ENCODE measurements around the gene DCX. TPM values are rescaled to one million over a fixed set of nuclear protein-coding genes. Genes with fewer than 3 reads are reported as not detected.

DCX gene
- total RNA-seq, 1 donor from 2014 or later, result 614 TPM

DNA sequence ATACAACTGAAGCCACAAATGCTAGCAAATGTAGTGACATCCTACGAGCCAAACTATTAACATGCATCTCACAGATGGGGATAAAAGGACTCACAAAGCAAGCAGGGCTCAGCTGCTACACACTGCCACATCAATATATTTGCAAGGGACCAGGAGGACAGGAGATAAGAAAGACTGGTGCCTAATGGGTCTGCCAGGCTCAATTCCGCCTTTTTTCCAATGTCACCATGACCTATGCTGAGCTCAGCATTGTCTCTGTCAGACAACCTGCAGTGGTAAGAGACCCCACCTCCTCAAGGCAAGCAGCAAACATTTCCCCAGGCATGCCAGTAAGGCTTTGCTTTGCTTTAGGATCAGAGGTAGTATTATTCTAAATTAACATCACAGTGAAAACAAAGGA, 435 bp downstream of the DCX start:
- Mint-ChIP-seq H3K36me3 (ENCODE audit: unreplicated experiment) (peaks cover 11% of the 10 kb centered on the region), H3K4me3 (ENCODE audit: unreplicated experiment) (peak overlapping the region; percentile 99), H3K27ac (ENCODE audit: unreplicated experiment) (peak overlapping the region; percentile 100), H3K9me3 (ENCODE audit: unreplicated experiment) (peaks cover 20% of the 10 kb centered on the region), H3K27me3 (ENCODE audit: unreplicated experiment) (peaks cover 20% of the 10 kb centered on the region), H3K4me1 (ENCODE audit: low read depth, unreplicated experiment) (peaks cover 15% of the 10 kb centered on the region)
- peak; percentile 32 for DNase-seq
- TF ChIP-seq, protein P1, sequence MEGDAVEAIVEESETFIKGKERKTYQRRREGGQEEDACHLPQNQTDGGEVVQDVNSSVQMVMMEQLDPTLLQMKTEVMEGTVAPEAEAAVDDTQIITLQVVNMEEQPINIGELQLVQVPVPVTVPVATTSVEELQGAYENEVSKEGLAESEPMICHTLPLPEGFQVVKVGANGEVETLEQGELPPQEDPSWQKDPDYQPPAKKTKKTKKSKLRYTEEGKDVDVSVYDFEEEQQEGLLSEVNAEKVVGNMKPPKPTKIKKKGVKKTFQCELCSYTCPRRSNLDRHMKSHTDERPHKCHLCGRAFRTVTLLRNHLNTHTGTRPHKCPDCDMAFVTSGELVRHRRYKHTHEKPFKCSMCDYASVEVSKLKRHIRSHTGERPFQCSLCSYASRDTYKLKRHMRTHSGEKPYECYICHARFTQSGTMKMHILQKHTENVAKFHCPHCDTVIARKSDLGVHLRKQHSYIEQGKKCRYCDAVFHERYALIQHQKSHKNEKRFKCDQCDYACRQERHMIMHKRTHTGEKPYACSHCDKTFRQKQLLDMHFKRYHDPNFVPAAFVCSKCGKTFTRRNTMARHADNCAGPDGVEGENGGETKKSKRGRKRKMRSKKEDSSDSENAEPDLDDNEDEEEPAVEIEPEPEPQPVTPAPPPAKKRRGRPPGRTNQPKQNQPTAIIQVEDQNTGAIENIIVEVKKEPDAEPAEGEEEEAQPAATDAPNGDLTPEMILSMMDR (IDR thresholded peaks at IDR 0.05; ENCODE audit: partially characterized antibody, unreplicated experiment), result no peak

DNA sequence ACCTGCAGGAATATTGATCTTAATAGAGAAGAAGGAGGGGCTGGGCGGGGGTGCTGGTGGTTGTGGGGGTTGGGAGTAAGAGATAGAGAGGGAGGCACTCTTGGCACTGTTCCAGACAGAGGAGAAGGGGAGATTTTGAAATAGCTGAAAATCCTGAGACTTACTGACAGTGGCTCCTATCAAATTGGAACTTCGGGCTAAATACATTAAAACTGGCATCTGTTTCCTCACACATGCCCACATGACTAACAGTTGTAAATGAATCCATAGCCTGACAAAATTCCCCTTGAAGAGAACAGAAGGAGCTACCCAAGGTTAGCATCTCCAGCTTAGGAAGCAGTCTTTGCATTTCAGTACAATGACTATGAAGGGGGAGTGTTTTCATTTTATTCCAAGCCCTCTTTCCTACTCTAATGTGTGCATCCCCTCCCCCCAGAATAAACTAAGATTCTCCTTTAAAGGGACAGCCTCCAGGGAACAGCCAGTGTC, 1.4 kb downstream of the DCX start:
- Mint-ChIP-seq H3K36me3 (ENCODE audit: unreplicated experiment) (peaks cover 11% of the 10 kb centered on the region), H3K4me3 (ENCODE audit: unreplicated experiment) (peak overlapping the region; percentile 99), H3K4me1 (ENCODE audit: low read depth, unreplicated experiment) (peaks cover 14% of the 10 kb centered on the region), H3K27ac (ENCODE audit: unreplicated experiment) (peak overlapping the region; percentile 100), H3K9me3 (ENCODE audit: unreplicated experiment) (peaks cover 20% of the 10 kb centered on the region), H3K27me3 (ENCODE audit: unreplicated experiment) (peaks cover 20% of the 10 kb centered on the region)
- peak; percentile 54 for DNase-seq
- TF ChIP-seq, protein P1 (IDR thresholded peaks at IDR 0.05; ENCODE audit: partially characterized antibody, unreplicated experiment), result no peak

DNA sequence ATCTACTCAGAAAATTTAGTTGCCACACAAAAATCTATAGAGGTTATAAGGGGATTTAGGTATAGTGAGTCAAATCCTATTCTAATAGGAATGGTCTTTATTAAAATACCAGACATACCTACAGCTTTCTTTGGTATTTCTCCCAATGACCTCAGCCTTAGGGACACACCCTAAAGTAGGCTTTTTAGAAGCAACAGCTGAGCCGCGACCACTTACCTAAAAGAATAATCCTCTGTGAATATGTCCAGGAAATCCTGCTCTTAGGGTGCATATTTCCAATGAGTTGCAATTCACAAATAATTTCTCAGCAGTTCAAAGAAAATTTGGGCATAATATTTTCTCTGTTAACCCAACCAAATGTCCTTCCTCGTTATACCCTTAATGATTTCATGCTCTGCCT, 2.7 kb downstream of the DCX start:
- Mint-ChIP-seq H3K4me3 (ENCODE audit: unreplicated experiment) (peak overlapping the region; percentile 99), H3K4me1 (ENCODE audit: low read depth, unreplicated experiment) (peaks cover 14% of the 10 kb centered on the region), H3K9me3 (ENCODE audit: unreplicated experiment) (peaks cover 18% of the 10 kb centered on the region), H3K27me3 (ENCODE audit: unreplicated experiment) (peaks cover 20% of the 10 kb centered on the region), H3K36me3 (ENCODE audit: unreplicated experiment) (peaks cover 11% of the 10 kb centered on the region), H3K27ac (ENCODE audit: unreplicated experiment) (peak overlapping the region; percentile 100)
- TF ChIP-seq, protein P1 (IDR thresholded peaks at IDR 0.05; ENCODE audit: partially characterized antibody, unreplicated experiment), result no peak
- DNase-seq, result no peak

DNA sequence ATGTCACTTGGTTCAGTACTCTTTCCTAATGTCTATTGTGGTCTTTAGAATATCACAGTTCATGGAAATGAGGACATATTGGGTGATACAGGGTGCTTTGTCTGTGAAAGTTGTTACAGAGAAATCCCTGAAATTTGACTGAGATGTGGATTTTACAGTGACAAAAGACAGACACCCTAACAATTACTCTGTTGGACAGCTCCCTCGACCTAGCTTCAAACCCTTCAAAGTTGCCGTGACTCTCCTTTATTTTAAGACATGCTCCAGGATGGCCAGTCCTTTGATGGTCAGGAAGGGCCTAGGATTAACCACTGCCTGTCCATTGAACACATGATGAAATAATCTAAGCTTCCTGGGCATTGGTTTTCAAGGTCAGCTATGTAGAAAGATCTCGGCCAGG, 4.0 kb downstream of the DCX start:
- Mint-ChIP-seq H3K4me3 (ENCODE audit: unreplicated experiment) (peak overlapping the region; percentile 99), H3K4me1 (ENCODE audit: low read depth, unreplicated experiment) (peaks cover 12% of the 10 kb centered on the region), H3K27ac (ENCODE audit: unreplicated experiment) (peak overlapping the region; percentile 100), H3K27me3 (ENCODE audit: unreplicated experiment) (peaks cover 22% of the 10 kb centered on the region), H3K9me3 (ENCODE audit: unreplicated experiment) (peaks cover 20% of the 10 kb centered on the region), H3K36me3 (ENCODE audit: unreplicated experiment) (peaks cover 11% of the 10 kb centered on the region)
- DNase-seq, result no peak
- TF ChIP-seq, protein P1 (IDR thresholded peaks at IDR 0.05; ENCODE audit: partially characterized antibody, unreplicated experiment), result no peak

DNA sequence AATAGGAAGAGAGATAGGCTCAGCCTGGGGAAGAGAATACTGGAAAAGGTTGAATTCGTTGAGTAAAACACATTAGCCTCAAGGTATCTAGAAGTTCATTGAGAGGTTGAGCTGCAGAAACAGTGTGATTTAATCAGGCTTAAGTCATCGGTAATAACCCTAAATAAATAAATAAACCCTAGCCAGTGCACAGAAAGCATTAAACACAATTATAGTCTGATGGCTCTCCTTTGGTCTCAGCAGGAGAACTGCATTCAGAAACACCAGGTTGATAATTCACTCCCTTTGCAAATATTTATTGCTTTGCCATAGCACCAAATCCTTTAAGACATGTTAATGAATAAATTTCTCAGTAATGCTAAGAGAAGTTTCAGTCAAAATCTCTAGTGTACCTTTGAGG, 9.6 kb downstream of the DCX start:
- DNase-seq, result no peak
- TF ChIP-seq, protein P1 (IDR thresholded peaks at IDR 0.05; ENCODE audit: partially characterized antibody, unreplicated experiment), result no peak
- peaks cover 2% of the 10 kb centered on the region for H3K9me3 Mint-ChIP-seq (ENCODE audit: unreplicated experiment)
- H3K4me1 Mint-ChIP-seq (ENCODE audit: low read depth, unreplicated experiment), result peaks cover 16% of the 10 kb centered on the region
- H3K27me3 Mint-ChIP-seq (ENCODE audit: unreplicated experiment), result peaks cover 4% of the 10 kb centered on the region
- H3K36me3 Mint-ChIP-seq (ENCODE audit: unreplicated experiment), result no peaks in the 10 kb centered on the region
- H3K27ac Mint-ChIP-seq (ENCODE audit: unreplicated experiment), result no peak overlapping the region
- H3K4me3 Mint-ChIP-seq (ENCODE audit: unreplicated experiment), result no peak overlapping the region
